Liver (tissue), 6 donors: ENCODE data around the gene AKR1C2. TPM values are rescaled to one million over a fixed set of nuclear protein-coding genes. Genes with fewer than 3 reads are reported as not detected.
A peak's percentile ranks its signal among the peaks of the same experiment; 100 is the strongest.

ENCODE experiments used
- CTCF ChIP-seq: fragments of 150-350 bp; IDR thresholded peaks from 2 replicates; pipeline ENCODE4 v1.5.1; 2017; ENCODE audit warnings: improper control_type of control experiment, low read depth, low read length; ENCODE audit not compliant: missing input control
- FOXA1 ChIP-seq: IDR thresholded peaks from 2 replicates; pipeline ENCODE4 v1.6.1; 2016; ENCODE audit warnings: antibody characterized with exemption
- MAX ChIP-seq: IDR thresholded peaks from 2 replicates; pipeline ENCODE4 v1.6.1; 2016; ENCODE audit warnings: antibody characterized with exemption
- ZBTB33 ChIP-seq: IDR thresholded peaks from 2 replicates; pipeline ENCODE4 v1.6.1; 2016; ENCODE audit warnings: antibody characterized with exemption
- polyA plus RNA-seq, 2 donors: library from polyadenylated mRNA; stranded (reverse) in 1 of 2; unstranded in 1 of 2; fragments of 200-250 nt in 1 of 2; fragments of >200 nt in 1 of 2; fragmentation: Nextera tagmentation in 1 of 2; extraction: Ambion mirVana in 1 of 2; gene quantifications; one replicate each; pipeline versions ENCODE4 v1.2.1 to v1.2.3, GENCODE V29; 2013 to 2015
- small RNA-seq: library from RNA; depleted of rRNA; stranded (forward); fragments of <200 nt; gene quantifications from one replicate; pipeline ENCODE3, GENCODE V24; 2014
- total RNA-seq, 2 donors: library from RNA; depleted of rRNA; stranded (reverse); fragments of >200 nt; gene quantifications; one replicate each; pipeline ENCODE4 v1.2.3, GENCODE V29; 2014
- donor health status: healthy.
- donor health status: healthy.
- donor health status: healthy.

Gene AKR1C2
- total and polyA plus RNA-seq, 4 donors = 63.8 to 699 (median 162) TPM

- TF ChIP-seq MAX (peak; percentile 45), ZBTB33 (peak; percentile 79), CTCF (no peak), FOXA1 (no peak)
Measured at GRCh38 chr10:4939224-4940072, 64.2 kb downstream of the AKR1C2 start (continued).

Small RNA genes within 50 kb of the gene (small RNA-seq; reads per million reads assigned to genes)
- not detected for gene RF00096

Other genes starting within 250 kb of the AKR1C2 start
- gene AKR1E2, start 177.7 kb downstream of the AKR1C2 start, total RNA-seq = 1 to 10 TPM; 4.7 to 9.4 TPM
- under 1 TPM; 0.46 to 0.58 TPM for gene AKR1E2, start 177.7 kb downstream of the AKR1C2 start, polyA plus RNA-seq
- 100 to 1,000 TPM; 128 to 131 TPM for gene AKR1C1, start 40.4 kb downstream of the AKR1C2 start, total RNA-seq
- 100 to 1,000 TPM; 159 to 540 TPM for gene AKR1C1, start 40.4 kb downstream of the AKR1C2 start, polyA plus RNA-seq
- gene AKR1C3, start 90.6 kb upstream of the AKR1C2 start, total RNA-seq = 100 to 1,000 TPM in 1 of 2 donors, 10 to 100 TPM in 1; 65.8 to 205 TPM
- gene AKR1C3, start 90.6 kb upstream of the AKR1C2 start, polyA plus RNA-seq = 100 to 1,000 TPM; 142 to 292 TPM
- gene AKR1C8, start 181.3 kb upstream of the AKR1C2 start, total RNA-seq = 10 to 100 TPM in 1 of 2 donors, not detected in 1; 28.5 TPM
- 10 to 100 TPM in 1 of 2 donors, 1 to 10 TPM in 1; 2.5 to 19.2 TPM for gene AKR1C8, start 181.3 kb upstream of the AKR1C2 start, polyA plus RNA-seq
- gene AKR1C4, start 193.0 kb upstream of the AKR1C2 start, total RNA-seq = 100 to 1,000 TPM in 1 of 2 donors, 1 to 10 TPM in 1; 3.2 to 154 TPM
- gene AKR1C4, start 193.0 kb upstream of the AKR1C2 start, polyA plus RNA-seq = 100 to 1,000 TPM; 104 to 260 TPM